Measurements from ENCODE around the gene FUOM.
A peak's percentile ranks its signal among the peaks of the same experiment; 100 is the strongest.

The FUOM gene

GRCh38 chr10:133357285-133358161 lies at the start of gene FUOM:
TSS of gene FUOM (minus strand) at chr10:133358019. CDS start at chr10:133358007, 12 bp downstream.
- TF ChIP-seq Cebpa-rat (IDR thresholded peaks at IDR 0.05) = no peak
- Histone ChIP-seq H3K9me3 (no peaks in the 10 kb centered on the region), H3K4me3 (peak within 1 kb of the TSS; percentile 90), H3K27me3 (no peaks in the 10 kb centered on the region), H3K4me2 (peak within 1 kb of the TSS; percentile 99), H3K4me1 (peaks cover 51% of the 10 kb centered on the region), H4K20me1 (peaks cover 42% of the 10 kb centered on the region), H3K9ac (peak within 1 kb of the TSS; percentile 93), H3K36me3 (peaks cover 20% of the 10 kb centered on the region), H3K27ac (peak within 1 kb of the TSS; percentile 93)

GRCh38 chr10:133405844-133406527 lies 48.2 kb upstream of the FUOM start:
- H3K9me3 ChIP-seq = peaks cover 48% of the 10 kb centered on the region
- no peak for TF ChIP-seq Cebpa-rat (IDR thresholded peaks at IDR 0.05)
- H3K4me1 ChIP-seq = no peaks in the 10 kb centered on the region
- H3K27ac ChIP-seq = no peak overlapping the region
- H3K4me3 ChIP-seq = no peak overlapping the region
- H3K9ac ChIP-seq = no peak overlapping the region
- H3K36me3 ChIP-seq = peaks cover 99% of the 10 kb centered on the region
- H3K27me3 ChIP-seq = no peaks in the 10 kb centered on the region
- H3K4me2 ChIP-seq = no peak overlapping the region
- H4K20me1 ChIP-seq = peaks cover 77% of the 10 kb centered on the region

- Histone ChIP-seq H4K20me1 (peaks cover 84% of the 10 kb centered on the region), H3K36me3 (peaks cover 99% of the 10 kb centered on the region)
Observed at GRCh38 chr10:133405272-133405671, 47.5 kb upstream of the FUOM start.

GRCh38 chr10:133403784-133404183 lies 46.0 kb upstream of the FUOM start:
- Histone ChIP-seq H3K27ac (no peak overlapping the region), H3K27me3 (no peaks in the 10 kb centered on the region), H4K20me1 (peaks cover 90% of the 10 kb centered on the region), H3K4me1 (no peaks in the 10 kb centered on the region), H3K9ac (no peak overlapping the region), H3K36me3 (peaks cover 99% of the 10 kb centered on the region), H3K9me3 (peaks cover 26% of the 10 kb centered on the region), H3K4me3 (no peak overlapping the region), H3K4me2 (no peak overlapping the region)
- no peak for TF ChIP-seq Cebpa-rat (IDR thresholded peaks at IDR 0.05)

More at GRCh38 chr10:133405272-133405671, 47.5 kb upstream of the FUOM start:
- no peaks in the 10 kb centered on the region for H3K27me3 ChIP-seq
- peaks cover 41% of the 10 kb centered on the region for H3K9me3 ChIP-seq
- H3K4me2 ChIP-seq = no peak overlapping the region
- TF ChIP-seq Cebpa-rat (IDR thresholded peaks at IDR 0.05) = no peak
- no peaks in the 10 kb centered on the region for H3K4me1 ChIP-seq
- no peak overlapping the region for H3K9ac ChIP-seq
- no peak overlapping the region for H3K4me3 ChIP-seq
- no peak overlapping the region for H3K27ac ChIP-seq

GRCh38 chr10:133403359-133403758 lies 45.5 kb upstream of the FUOM start:
- Histone ChIP-seq H3K4me1 (no peaks in the 10 kb centered on the region), H3K27me3 (no peaks in the 10 kb centered on the region), H3K27ac (no peak overlapping the region), H3K36me3 (peaks cover 99% of the 10 kb centered on the region), H3K4me2 (no peak overlapping the region), H3K4me3 (no peak overlapping the region), H3K9me3 (peaks cover 22% of the 10 kb centered on the region), H3K9ac (no peak overlapping the region), H4K20me1 (peaks cover 90% of the 10 kb centered on the region)
- TF ChIP-seq Cebpa-rat (IDR thresholded peaks at IDR 0.05) = no peak

DNA sequence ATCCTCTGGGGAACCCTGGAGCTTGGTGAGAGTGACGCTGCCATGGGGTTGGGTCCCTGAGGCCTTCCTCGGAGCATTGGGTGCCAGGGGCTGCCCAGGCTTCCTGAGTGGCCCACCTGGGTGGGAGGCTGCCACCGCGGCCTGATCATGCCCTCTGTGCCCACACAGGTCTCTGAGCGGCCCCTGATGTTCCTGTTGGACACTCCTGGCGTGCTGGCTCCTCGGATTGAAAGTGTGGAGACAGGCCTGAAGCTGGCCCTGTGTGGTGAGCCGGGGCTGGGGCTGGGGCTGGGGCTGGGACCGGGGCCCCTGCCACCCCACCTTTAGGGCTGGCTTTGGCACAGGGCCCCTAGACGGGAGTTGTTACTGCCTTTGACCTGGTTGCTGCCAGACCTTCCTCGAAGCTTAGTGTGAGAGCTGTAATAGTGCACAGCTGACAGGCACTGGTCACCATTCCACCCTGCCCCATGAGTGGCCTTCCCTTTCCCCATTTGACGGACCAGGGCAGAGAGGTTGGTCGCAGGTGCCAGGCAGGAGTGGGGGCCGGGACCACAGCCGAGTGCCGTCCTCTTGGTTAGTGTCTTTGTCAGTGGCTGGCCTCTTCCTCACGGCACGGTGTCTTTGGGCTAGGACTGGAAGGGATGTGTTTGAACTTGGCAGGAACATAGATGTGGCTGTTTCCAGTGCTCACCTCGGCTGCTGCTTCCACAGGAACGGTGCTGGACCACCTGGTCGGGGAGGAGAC lies 44.3 kb upstream of the FUOM start:
- no peak overlapping the region for H3K4me2 ChIP-seq
- no peaks in the 10 kb centered on the region for H3K4me1 ChIP-seq
- H3K27ac ChIP-seq = no peak overlapping the region
- no peak for TF ChIP-seq Cebpa-rat (IDR thresholded peaks at IDR 0.05)
- peaks cover 99% of the 10 kb centered on the region for H3K36me3 ChIP-seq
- peaks cover 10% of the 10 kb centered on the region for H3K9me3 ChIP-seq
- no peak overlapping the region for H3K9ac ChIP-seq
- peaks cover 90% of the 10 kb centered on the region for H4K20me1 ChIP-seq
- no peaks in the 10 kb centered on the region for H3K27me3 ChIP-seq
- no peak overlapping the region for H3K4me3 ChIP-seq

DNA sequence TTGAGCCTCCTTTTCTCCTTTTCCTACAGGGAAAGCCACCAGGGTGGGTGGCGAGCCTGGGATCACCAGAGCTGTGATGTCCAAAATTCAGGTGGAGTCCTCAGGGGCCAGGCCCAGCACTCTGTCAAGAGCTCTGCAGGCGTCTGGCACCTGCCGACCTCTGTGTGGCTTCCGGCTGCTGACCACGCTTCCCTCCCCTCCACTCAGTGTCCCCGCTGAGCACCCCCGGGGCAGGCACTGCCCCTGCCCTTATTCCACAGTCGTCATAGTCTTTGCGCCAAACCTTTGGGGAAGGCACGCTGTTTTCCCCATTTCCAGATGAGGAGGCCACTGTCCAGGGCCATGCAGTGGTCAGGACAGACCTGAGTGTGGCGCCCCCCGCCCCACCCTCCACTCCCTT lies 43.7 kb upstream of the FUOM start:
- Histone ChIP-seq H3K4me3 (no peak overlapping the region), H3K9ac (no peak overlapping the region), H3K9me3 (peaks cover 3% of the 10 kb centered on the region), H3K27me3 (no peaks in the 10 kb centered on the region), H3K4me1 (peaks cover 6% of the 10 kb centered on the region; the same call in 1 of the 2 replicates), H3K27ac (no peak overlapping the region), H3K36me3 (peaks cover 99% of the 10 kb centered on the region), H4K20me1 (peaks cover 90% of the 10 kb centered on the region), H3K4me2 (no peak overlapping the region)
- no peak for TF ChIP-seq Cebpa-rat (IDR thresholded peaks at IDR 0.05)

DNA sequence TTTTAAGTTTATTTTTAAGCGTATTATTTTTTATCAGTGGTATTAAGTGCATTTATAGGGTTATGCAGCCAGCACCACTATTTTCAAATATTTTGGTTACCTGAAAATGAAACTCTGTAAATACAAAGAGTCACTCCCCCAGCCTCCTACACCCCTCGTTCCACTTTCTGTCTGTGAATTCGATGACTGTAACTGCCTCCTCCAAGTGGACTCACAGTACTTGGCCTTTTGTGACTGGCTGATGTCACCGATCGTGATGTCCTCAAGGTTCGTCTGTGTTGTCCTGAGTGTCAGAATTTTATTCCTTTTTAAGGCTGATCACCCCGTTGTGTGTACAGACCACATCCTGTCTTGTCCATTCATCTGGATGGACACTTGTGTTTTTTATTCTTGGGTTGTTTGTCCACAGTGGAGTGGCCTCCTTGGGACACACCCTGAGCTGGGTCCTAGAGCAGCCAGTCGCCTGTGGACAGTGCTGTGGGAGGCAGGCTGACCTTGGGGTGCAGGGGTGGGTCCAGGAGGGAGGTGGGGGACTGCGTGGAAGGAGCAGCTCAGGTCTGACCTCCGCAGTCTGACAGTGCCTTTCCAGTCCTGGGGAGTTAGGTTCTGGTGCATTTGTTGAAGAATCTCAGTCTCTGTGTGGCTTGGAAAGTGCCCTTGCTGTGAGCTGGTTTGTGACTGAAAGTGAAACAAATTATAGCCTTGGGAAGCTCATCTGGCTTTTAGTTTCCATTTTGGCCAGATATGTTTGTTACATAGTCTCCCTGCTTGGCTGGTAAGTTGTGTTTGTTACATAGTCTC lies 43.0 kb upstream of the FUOM start:
- H3K4me1 ChIP-seq = peaks cover 13% of the 10 kb centered on the region
- no peak overlapping the region for H3K4me2 ChIP-seq
- H3K27ac ChIP-seq = no peak overlapping the region
- TF ChIP-seq Cebpa-rat (IDR thresholded peaks at IDR 0.05) = no peak
- no peak overlapping the region for H3K9ac ChIP-seq
- H3K36me3 ChIP-seq = peaks cover 99% of the 10 kb centered on the region
- H3K27me3 ChIP-seq = no peaks in the 10 kb centered on the region
- H3K9me3 ChIP-seq = no peaks in the 10 kb centered on the region
- H3K4me3 ChIP-seq = no peak overlapping the region
- peaks cover 89% of the 10 kb centered on the region for H4K20me1 ChIP-seq

DNA sequence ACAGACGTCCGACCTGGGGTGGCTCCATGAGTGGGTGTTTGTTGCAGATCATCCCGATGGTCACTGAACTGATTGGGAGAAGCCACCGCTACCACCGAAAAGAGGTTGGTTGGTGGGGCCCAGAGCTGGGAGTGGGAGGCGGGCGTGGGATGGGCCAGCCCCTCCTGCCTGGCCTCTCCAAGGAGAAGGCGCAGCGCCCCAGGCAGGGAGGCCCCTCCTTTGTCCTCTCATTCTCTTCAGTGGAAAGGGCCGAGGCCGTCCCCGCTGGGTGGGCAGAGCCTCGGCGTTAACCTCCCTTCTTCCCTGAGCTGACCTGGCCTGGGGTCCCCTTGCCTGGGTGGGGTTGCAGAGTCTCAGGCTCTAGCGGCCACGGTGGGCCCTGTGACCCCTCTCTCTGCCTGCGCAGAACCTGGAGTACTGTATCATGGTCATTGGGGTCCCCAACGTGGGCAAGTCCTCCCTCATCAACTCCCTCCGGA lies 41.3 kb upstream of the FUOM start:
- no peak overlapping the region for H3K9ac ChIP-seq
- no peak overlapping the region for H3K4me2 ChIP-seq

More for the DNA sequence above, 41.3 kb upstream of the FUOM start:
- H4K20me1 ChIP-seq = peaks cover 82% of the 10 kb centered on the region
- no peaks in the 10 kb centered on the region for H3K9me3 ChIP-seq
- H3K4me1 ChIP-seq = peaks cover 25% of the 10 kb centered on the region
- H3K27ac ChIP-seq = no peak overlapping the region
- no peak for TF ChIP-seq Cebpa-rat (IDR thresholded peaks at IDR 0.05)
- H3K4me3 ChIP-seq = no peak overlapping the region
- peaks cover 87% of the 10 kb centered on the region for H3K36me3 ChIP-seq
- no peaks in the 10 kb centered on the region for H3K27me3 ChIP-seq

Data from BLaER1 (cell line).